Activated T-cell treated with anti-CD3 and anti-CD28 coated beads, Interleukin-2, amount 50 U/mL, for 1 hour (primary cell): Measurements from ENCODE around the gene ADGRD1.

ENCODE experiments used
- DNase-seq: peaks from one replicate; pipeline ENCODE4 v3.0.0-alpha.2; 2020

Gene ADGRD1

GRCh38 chr12:131046813-131047788, 93.4 kb downstream of the ADGRD1 start:
- no peak for DNase-seq

- DNase-seq: peak; percentile 8
Observed at GRCh38 chr12:131047789-131048610, 94.3 kb downstream of the ADGRD1 start.

- DNase-seq: no peak
Observed at GRCh38 chr12:131048611-131048990, 94.9 kb downstream of the ADGRD1 start.

GRCh38 chr12:131049002-131049401, 95.3 kb downstream of the ADGRD1 start:
- no peak for DNase-seq

- DNase-seq: no peak
Observed at GRCh38 chr12:131049549-131050339, 96.0 kb downstream of the ADGRD1 start.

GRCh38 chr12:131050463-131051154, 96.9 kb downstream of the ADGRD1 start:
- no peak for DNase-seq

GRCh38 chr12:131051155-131051473, 97.4 kb downstream of the ADGRD1 start:
- no peak for DNase-seq

GRCh38 chr12:131052063-131052781, 98.5 kb downstream of the ADGRD1 start:
- DNase-seq: no peak

GRCh38 chr12:131052929-131053328, 99.2 kb downstream of the ADGRD1 start:
- peak; percentile 3 for DNase-seq

GRCh38 chr12:131053567-131053966, 99.9 kb downstream of the ADGRD1 start:
- DNase-seq: no peak

- DNase-seq: no peak
Observed at GRCh38 chr12:131054345-131055092, 100.8 kb downstream of the ADGRD1 start.

- no peak for DNase-seq
Observed at GRCh38 chr12:131055093-131055465, 101.4 kb downstream of the ADGRD1 start.

- no peak for DNase-seq
Observed at GRCh38 chr12:131055596-131056233, 102.0 kb downstream of the ADGRD1 start.

- DNase-seq: no peak
Observed at GRCh38 chr12:131056626-131057025, 102.9 kb downstream of the ADGRD1 start.

- no peak for DNase-seq
Observed at GRCh38 chr12:131057211-131057721, 103.6 kb downstream of the ADGRD1 start.

- no peak for DNase-seq
Observed at GRCh38 chr12:131057722-131058515, 104.2 kb downstream of the ADGRD1 start.

GRCh38 chr12:131058700-131059099, 105.0 kb downstream of the ADGRD1 start:
- DNase-seq: no peak

- DNase-seq: no peak
Observed at GRCh38 chr12:131060011-131060703, 106.5 kb downstream of the ADGRD1 start.
